Suprapubic skin (tissue), 3 donors: ENCODE measurements around the gene GPR89A.

Source experiments
- CTCF ChIP-seq, 2 donors: fragments of 200-600 bp in 1 of 2; fragments of 450-650 bp in 1 of 2; sonication (generic) in 1 of 2; IDR thresholded peaks; one replicate each; pipeline ENCODE4 v1.5.1; 2016 to 2019; ENCODE audit warnings: antibody characterized with exemption in 2 of 2, mild to moderate bottlenecking in 1 of 2, moderate library complexity in 1 of 2
- POLR2A ChIP-seq, 2 donors: fragments of 450-650 bp; IDR thresholded peaks; one replicate each; pipeline ENCODE4 v1.6.1; 2017; ENCODE audit warnings: antibody characterized with exemption in 2 of 2, mild to moderate bottlenecking in 2 of 2, moderate library complexity in 2 of 2

GRCh38 chr1:145705622-145706021 lies 97.8 kb downstream of the GPR89A start:
- TF ChIP-seq CTCF (IDR thresholded peaks at IDR 0.05), result no peak
- no peak for TF ChIP-seq POLR2A (IDR thresholded peaks at IDR 0.05)
